ENCODE measurements around the gene CSF2.

CSF2 gene

DNA sequence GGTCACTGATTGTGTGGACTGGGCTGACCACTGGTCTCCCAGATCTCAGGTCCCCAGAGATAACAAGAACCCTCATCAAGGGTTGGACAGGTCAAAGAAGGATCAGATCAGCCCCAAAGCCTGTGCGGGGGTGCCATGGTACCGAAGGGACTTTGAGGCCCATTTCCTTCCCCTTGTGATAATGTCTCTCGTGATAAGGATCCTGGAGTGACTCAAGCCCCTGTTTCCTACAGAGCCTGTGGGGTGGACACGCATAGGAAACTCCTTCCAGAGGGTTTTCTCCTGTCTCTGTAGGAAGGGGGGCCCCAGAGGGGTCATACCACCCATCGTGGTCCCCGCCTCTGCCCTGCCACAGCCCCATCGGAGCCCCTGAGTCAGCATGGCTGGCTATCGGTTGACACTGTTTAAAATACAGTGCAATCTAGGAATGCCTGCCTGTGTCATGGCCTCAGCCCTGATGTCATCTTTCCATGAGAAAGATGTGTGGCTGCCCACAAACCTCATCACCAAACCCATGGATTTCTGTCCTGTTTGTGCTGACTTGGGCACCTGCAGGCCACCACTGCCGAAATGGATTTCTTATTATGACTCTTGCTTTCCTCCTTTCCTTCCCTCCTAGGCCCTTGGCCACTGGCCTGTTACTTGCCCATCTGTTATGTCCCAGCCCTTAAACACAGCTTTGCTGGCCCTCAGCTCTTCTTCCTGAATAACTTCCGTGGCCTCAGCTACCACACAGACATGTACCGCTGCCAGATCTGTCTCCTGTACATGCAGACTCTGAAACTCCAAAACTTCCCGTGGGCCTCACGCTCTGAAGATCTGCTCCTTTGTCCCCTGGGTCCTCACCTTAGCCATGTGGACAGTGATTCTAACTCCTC lies 2.9 kb upstream of the CSF2 start:
- DNase-seq: no peak

DNA sequence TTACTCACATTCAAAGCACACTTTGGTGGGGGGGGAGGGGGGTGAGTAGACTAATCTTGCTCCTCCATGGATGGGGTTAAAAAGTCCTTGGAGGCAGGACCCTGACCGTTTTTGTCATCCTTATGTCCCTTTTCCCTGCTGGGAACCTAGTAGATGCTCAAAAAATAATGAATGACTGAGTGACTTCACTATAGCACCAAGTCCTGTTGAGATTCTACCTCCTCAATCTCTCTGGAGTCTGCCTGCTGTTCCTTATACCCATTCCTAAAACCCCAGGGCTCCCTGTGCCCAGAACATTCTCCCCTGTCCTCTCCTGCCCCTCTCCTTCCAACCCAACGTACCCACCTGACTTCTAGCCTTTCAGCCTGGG lies 2.3 kb upstream of the CSF2 start:
- DNase-seq: no peak

DNA sequence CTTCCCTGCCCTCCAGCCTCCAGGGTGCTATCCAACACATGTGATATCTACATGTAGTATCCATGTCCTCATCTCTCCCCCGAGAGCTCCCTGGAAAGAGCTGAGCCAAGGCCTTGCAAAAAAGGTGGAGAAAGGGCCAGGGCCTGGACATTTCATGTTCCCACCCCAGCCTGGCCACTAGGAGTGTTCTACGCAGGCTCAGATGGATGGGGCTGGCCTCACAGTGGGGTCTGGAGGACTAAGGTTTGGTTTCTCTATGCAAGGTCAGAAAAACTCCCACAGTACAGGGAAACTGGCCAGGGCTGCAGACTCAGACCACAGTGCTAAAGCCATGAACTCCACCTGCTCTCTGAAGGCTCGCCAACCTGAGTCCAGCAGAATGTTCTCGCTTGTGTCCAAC lies 1.5 kb upstream of the CSF2 start:
- DNase-seq: no peak

DNA sequence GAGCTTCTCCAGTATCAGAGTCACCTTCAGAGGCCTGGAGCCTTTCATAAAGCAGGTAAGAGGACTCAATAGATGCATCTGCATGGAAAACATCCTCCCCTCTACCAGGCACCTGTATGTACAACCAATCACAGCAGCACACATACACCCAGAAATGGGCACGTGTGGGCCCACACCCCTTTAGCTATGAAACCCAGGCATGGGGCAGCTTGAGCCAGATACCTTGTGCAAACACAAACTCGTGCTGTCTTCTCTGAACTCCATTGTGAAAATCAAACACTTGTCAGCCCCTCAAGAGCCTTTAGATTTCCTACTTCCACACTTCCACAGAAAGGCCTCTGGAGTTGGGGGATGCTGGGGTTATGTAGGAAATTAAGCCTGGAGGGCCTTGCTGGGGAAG lies 1.1 kb upstream of the CSF2 start:
- no peak for DNase-seq

DNA sequence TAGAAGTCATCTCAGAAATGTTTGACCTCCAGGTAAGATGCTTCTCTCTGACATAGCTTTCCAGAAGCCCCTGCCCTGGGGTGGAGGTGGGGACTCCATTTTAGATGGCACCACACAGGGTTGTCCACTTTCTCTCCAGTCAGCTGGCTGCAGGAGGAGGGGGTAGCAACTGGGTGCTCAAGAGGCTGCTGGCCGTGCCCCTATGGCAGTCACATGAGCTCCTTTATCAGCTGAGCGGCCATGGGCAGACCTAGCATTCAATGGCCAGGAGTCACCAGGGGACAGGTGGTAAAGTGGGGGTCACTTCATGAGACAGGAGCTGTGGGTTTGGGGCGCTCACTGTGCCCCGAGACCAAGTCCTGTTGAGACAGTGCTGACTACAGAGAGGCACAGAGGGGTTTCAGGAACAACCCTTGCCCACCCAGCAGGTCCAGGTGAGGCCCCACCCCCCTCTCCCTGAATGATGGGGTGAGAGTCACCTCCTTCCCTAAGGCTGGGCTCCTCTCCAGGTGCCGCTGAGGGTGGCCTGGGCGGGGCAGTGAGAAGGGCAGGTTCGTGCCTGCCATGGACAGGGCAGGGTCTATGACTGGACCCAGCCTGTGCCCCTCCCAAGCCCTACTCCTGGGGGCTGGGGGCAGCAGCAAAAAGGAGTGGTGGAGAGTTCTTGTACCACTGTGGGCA lies 642 bp downstream of the CSF2 start:
- no peak for DNase-seq

DNA sequence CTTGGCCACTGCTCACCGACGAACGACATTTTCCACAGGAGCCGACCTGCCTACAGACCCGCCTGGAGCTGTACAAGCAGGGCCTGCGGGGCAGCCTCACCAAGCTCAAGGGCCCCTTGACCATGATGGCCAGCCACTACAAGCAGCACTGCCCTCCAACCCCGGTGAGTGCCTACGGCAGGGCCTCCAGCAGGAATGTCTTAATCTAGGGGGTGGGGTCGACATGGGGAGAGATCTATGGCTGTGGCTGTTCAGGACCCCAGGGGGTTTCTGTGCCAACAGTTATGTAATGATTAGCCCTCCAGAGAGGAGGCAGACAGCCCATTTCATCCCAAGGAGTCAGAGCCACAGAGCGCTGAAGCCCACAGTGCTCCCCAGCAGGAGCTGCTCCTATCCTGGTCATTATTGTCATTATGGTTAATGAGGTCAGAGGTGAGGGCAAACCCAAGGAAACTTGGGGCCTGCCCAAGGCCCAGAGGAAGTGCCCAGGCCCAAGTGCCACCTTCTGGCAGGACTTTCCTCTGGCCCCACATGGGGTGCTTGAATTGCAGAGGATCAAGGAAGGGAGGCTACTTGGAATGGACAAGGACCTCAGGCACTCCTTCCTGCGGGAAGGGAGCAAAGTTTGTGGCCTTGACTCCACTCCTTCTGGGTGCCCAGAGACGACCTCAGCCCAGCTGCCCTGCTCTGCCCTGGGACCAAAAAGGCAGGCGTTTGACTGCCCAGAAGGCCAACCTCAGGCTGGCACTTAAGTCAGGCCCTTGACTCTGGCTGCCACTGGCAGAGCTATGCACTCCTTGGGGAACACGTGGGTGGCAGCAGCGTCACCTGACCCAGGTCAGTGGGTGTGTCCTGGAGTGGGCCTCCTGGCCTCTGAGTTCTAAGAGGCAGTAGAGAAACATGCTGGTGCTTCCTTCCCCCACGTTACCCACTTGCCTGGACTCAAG lies 1.5 kb downstream of the CSF2 start:
- no peak for DNase-seq

DNA sequence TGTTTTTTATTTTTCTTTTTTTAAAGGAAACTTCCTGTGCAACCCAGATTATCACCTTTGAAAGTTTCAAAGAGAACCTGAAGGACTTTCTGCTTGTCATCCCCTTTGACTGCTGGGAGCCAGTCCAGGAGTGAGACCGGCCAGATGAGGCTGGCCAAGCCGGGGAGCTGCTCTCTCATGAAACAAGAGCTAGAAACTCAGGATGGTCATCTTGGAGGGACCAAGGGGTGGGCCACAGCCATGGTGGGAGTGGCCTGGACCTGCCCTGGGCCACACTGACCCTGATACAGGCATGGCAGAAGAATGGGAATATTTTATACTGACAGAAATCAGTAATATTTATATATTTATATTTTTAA lies 2.1 kb downstream of the CSF2 start:
- no peak for DNase-seq

DNA sequence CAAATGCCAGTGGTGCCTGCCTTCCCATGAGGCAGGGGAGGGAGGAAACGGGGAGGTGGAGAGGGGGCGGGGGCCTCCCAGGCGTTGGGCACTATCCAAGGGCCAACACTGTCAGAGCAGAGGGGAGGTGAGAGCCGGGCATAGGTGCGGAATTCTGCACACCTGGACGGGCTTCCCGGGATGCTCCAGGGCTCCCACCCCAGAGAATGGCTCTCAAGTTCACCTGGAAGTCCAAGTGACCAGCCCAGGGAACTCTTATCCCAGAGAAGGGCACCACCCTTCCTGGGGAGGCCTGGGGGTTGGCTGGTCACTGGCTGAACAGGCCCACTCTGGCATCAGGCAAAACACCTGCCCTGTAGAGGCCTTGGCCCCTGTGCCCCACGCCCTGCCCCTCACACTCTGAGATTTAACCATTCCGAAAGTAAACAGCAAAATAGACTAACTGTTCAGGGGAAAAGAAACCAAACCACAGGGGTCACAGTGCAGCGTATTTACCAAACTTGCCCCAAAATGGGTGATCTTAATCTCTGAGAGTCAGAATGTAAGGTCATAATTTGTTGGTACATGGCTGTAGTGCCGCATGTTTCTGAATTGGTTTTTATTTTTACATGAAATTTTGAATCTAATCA lies 2.7 kb downstream of the CSF2 start:
- DNase-seq: no peak

DNA sequence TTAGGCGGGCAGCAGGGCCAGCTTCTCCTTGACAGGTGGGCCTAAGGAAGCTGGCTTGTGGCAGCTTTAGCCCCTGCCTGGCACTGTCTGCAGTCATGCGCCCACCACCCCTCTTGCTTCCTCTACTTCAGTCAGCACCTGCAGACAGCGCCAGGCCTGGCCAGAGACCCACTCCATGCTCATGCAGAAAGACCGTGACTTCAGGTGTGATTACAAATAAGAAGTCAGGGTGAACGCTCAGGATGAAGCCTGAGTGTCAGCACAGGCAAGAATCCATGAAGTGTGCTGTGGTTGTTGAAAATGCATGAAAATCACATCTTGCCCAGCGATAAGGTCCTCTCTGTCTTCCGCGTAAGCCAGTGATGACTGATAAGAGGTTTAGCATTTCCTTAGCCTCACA lies 3.4 kb downstream of the CSF2 start:
- DNase-seq: no peak

DNA sequence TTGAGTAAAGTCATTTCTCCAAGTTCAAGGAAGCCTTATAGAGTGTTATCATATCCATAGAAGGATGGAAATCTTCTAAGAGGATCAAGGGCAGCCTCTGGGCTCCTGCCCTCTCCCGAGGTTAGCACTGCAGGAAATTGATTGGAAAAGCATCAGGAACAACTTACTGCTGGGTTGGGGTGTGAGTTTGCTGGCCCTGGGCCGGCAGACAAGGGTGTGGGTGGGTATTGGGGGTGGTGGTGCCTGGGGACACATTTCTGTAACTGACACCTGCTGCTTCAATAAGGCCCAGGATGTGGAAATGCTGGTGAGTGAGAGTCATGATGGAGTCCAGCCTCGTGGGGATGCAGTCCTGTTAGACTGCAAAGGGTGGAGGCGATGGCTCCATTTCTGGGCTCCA lies 5.5 kb downstream of the CSF2 start:
- no peak for DNase-seq

DNA sequence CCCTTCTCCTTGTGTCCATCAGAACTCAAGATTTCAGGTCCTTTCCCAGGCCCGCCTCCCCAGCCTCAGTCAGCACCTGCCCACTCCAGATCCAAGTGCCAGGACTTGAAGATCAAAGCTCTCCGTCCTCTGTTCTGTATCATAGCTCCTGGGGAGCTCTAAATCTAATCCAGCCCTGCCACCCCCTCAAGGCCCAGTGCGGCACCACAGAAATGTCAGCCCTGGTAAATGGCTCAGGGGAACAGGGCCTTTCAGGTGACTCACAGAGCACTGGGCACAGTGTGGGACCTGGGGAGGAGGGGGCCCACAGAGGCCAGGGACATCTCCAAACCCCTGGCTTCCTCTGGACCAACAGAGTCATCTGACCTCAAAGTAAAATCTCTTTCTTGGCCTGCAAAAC lies 6.0 kb downstream of the CSF2 start:
- no peak for DNase-seq

DNA sequence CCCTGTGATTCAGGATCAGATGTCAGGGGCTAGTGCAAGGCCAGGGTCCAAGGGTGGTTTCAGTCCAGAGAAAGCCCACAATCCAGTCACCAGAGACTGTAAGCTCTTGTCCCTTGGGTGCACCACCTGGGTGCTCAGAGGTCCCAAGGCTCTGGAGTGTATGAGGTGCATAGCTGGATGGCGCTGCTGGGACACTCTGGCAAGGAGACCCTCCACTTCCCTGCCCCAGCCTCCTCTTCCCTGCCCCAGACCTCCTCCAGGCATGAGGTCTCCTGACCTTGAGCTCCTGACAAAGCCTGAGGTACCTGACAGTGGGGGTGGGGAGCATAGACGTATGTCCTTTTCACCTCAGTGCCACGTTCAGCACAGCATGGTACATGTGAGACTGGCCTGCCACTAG lies 7.0 kb downstream of the CSF2 start:
- no peak for DNase-seq

DNA sequence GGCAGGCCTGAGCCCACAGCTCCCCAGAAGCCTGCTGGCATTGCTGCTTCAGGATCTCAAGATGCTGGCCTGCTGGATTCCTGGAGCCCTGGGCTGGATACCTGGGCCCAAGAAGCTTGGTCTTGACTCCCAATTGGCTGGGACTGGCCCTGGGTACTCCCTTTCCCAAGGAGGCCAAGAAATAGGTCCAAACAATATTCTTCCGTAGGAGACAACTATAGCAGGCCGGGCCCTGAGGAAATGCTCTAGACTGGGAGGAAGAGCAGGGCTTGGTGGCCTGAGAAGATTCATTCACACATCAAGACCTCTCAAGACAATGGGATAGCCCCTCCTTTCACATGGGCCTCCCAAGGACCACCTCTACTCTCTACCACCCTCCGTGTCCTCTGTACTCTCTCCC lies 7.9 kb downstream of the CSF2 start:
- no peak for DNase-seq

DNA sequence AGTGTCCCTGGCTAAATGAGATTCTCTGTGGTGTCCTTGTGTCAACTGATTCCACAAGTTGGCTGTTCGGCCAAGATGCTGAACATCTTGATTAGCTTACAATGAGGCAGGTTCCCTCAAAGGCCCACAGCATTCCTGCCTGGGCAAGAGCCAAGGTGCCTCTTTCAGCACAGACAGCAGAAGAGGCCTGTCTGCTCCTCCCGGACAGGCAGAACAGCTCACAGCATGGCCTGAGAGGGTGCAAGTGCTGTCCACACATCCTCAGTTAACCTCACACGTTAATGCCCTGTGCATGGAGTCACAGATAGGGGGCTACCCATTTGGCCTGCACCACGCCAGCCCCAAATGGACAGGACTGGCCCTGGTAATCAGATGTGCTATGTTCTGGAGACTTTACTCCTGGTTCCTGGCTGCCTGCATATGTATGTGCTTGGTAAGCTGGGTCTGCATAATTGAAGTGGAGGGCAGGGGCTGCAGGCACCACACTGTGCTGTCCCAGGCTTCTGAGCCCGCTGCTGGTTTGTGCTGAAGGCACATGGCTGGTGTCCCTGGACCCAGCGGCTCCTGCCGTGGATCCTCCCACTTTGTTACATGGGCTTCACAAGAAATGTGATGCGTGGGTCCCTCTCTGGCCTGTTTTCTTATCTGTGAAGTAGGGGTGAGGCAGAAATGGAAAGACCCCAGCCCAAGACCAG lies 8.9 kb downstream of the CSF2 start:
- DNase-seq: no peak

DNA sequence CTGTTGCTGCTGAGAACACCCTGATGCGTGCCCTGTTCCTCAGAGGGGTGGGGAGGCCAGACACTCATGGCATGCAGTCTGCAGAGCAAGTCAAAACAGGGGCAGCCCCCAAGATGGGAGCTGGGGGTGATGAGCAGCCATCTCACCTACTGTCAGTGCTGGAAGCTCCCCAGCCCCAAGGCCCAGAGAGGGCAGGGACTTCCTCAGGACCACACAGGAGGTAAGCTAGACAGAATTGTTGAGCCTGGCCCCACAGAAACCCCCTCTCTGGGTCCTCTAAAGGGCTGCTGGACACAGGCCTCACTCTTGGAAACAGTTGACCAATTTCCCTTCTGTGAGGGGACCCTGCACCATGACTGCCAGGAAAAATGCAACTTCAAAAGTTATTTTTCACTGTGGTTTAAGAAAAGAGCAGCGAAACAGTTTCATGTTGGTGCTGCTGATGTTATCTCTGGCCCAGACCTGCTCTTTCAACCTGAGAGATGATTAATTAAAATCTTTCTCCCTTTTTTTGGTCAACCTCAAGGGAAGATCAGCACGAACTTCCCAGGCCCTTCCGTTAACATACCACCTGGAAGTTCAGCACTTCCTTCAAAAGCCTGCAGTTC lies 9.6 kb downstream of the CSF2 start:
- no peak for DNase-seq

DNA sequence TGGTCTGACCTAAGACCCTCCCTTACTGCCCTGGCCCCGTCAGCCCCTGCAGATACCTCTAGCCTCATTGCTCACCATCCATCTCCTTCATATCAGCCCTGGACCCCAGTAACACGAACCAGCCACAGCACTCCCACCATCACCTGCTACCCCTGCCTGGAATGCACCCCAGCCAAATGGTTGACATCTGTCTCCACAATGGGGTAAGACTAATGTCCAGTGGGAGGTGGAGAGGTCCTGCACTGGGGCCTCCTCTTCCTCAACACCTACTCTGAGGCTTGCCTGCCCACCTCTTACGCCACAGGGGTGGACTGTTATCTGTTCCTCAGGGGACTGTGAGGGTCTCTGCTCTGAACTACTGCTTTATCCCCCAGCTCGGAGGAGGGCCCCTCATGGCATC lies 12.1 kb downstream of the CSF2 start:
- no peak for DNase-seq

DNA sequence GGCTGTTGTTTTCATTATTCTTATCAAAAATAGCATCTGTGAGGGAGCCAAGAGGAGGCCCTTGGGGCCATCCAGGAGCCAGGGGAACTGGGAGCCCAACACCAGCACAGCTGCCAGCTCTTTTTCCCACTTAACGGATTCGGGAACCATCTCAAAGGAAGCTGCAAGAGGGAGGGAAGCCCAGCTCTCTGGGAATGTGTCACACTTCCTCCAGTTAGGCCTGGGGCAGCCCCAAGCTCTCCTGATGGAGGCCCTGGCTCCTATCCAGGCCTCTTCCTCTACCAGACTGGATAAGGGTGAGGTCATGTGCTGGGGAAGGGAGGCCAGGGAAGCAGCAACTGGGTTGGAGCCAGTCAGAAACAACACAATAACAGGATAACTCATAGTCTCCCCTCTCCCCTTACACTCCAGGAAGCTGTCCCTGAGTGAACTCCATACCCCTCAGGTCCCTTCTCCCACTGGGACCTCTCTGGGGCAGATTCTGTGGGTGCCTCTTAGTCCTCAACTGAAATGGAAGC lies 12.7 kb downstream of the CSF2 start:
- DNase-seq: peak; percentile 23

DNA sequence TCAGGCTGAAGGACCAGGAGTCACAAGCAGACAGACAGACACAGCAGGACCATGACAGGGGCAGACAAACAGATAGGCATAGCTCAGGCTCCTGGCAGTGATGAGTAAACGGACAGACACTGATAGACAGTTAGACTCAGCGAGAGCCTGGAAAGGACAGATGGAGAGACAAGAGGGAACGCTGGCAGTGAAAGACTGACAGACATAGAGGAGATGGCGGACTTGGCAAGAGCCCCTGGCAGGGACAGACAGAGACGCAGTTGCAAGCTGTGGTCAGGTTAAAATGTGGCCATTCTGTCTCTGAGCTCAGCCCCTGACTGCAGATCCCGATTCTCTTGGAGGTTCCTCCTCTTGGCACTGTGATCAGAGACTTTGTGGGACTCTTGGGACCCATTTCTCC lies 13.6 kb downstream of the CSF2 start:
- DNase-seq: no peak

DNA sequence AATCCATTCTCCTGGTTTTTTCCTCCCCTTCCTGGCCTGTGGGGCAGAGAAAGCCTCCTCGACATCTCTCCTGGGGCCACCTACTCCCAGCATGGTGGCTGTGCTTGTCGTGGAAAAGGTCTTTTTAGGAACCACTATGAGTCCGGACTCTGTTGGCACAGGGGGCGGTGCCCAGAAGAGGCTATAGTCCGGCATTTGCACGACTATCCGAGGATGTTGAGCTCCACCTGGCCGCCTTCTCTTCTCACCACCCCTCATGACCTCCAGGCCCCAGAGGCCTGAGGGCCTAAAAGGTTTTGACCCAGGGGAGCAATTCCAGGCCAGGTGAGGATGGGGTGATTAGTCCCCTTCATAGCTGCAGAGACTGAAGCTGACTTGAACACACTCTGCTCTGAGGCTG lies 14.1 kb downstream of the CSF2 start:
- no peak for DNase-seq

DNA sequence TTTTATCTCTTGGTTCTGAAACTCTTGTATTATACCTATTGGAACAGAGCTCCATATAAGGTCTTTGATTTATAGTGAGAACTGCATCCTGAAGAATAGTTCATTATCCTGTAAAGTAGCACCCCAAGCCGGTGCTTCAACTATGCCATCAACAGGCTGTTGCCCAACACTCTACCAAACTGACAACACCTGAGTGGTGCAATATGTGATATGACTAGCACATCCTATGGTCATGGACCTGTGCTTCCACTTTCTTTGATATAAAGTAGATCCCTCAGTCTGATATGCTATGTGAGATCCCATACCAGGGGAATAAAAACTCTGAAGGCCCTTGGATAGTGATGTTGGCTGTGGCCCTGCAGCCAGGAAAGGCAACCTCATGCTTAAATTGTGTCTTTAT lies 15.8 kb downstream of the CSF2 start:
- DNase-seq: no peak

DNA sequence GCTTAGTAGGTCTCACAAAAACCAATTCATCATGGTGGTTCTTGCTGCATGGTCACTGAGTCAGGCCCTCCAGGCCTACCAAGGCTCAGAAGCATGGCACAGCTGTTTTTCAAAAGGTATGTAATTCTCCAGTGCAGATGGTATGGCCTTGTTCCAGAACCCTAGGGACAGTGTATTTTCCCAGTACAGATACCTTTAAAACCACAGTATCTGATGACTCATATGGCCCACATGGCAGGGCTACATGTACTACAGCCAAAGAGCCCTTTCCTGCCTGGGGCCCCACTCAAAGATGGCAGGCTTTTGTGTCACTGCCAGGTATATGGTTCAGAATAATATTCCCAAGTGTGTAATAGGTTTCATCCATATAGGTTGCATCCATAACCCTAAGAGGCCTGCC lies 16.5 kb downstream of the CSF2 start:
- no peak for DNase-seq

DNA sequence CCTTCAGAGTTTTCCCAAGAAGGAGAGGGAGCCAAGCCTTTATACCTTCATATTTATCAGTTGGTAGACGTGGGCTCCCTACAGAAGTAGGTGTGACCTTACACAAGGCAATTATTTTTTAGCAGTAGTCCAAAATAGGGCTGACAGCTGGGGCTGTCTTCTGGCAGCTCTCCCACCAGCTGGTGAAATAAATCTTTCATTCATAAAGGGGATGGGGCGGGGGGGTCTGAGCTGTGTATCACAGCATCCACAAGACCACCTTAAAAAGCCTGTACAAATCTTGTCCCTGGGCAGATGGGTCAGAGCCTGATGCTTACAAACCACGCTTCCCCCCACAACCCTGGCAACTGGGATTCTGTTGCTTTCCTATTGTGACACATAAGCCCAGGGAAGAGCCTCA lies 19.7 kb downstream of the CSF2 start:
- DNase-seq: no peak

Measured in DMS153 (cell line).